Pancreas (tissue), 10 donors: ENCODE results near the gene FMNL2. TPM values are rescaled to one million over a fixed set of nuclear protein-coding genes. Genes with fewer than 3 reads are reported as not detected.
"Not testable (repeated sequence)": the region's sequence is repeated elsewhere in the genome, so short reads cannot be mapped to it uniquely, and the experiment has no call there.

Experiments
- ATAC-seq, 4 donors: fragments of 200-7000 bp; cut with Tn5 transposase; one replicate each; pipeline versions ENCODE4 v1.8.0 to v1.9.1; 2020; ENCODE audit warnings: mild to moderate bottlenecking in 4 of 4, moderate library complexity in 4 of 4
- DNase-seq, 6 donors: peaks; one replicate each; pipeline ENCODE4 v3.0.0-alpha.2; 2020
- FAIRE-seq: peaks from 2 replicates; lab custom pipeline; 2012; peaks lifted over from hg19 to GRCh38; lab: Jason Lieb, UNC
- H3K27ac ChIP-seq, 4 donors: fragments of 200-600 bp; sonication (generic); 1 replicate in 3 of 4; 2 replicates in 1 of 4; pipeline versions ENCODE4 v1.5.0 to v1.8.0; 2020
- H3K27me3 ChIP-seq, 4 donors: fragments of 200-600 bp; one replicate each; pipeline ENCODE4 v1.8.0; 2021
- H3K36me3 ChIP-seq, 3 donors: fragments of 200-600 bp; sonication (generic) in 1 of 3; one replicate each; pipeline versions ENCODE4 v1.5.0 to v1.8.0; 2020 to 2021
- H3K4me1 ChIP-seq, 3 donors: fragments of 200-600 bp; one replicate each; pipeline ENCODE4 v1.8.0; 2021
- H3K4me3 ChIP-seq, 4 donors: fragments of 200-600 bp; sonication (generic) in 2 of 4; one replicate each; pipeline versions ENCODE4 v1.5.0 to v1.8.0; 2020 to 2021
- H3K9me3 ChIP-seq, 4 donors: fragments of 200-600 bp; one replicate each; pipeline ENCODE4 v1.8.0; 2021
- CTCF ChIP-seq, 4 donors: fragments of 200-600 bp; sonication (generic) in 3 of 4; IDR thresholded peaks; one replicate each; pipeline versions ENCODE4 v1.5.0 to v1.8.0; 2021; ENCODE audit warnings: antibody characterized with exemption in 4 of 4
- WGBS, 2 donors: extraction: QIAGEN DNeasy Blood & Tissue Kit; methylation state at CpG; one replicate each; pipeline ENCODE4 v1.1.7; 2013; 5-methylcytosine and 5-hydroxymethylcytosine counted together
- intact Hi-C, 3 donors: fragments of 100-400 bp; cut with DNase I; formaldehyde crosslinking; loops; one replicate each; pipeline versions ENCODE4 v1.11.1 to v1.14.2; 2022
- polyA plus RNA-seq, 2 donors: library from polyadenylated mRNA; stranded (reverse); fragments of 200-250 nt; gene quantifications; one replicate each; pipeline ENCODE4 v1.2.3, GENCODE V29; 2013
- total RNA-seq, 6 donors: library from RNA; stranded (reverse); fragmentation: NEBNext Ultra II Directional in 4 of 6; extraction: Animal tissue kit (Norgen Biotek cat#: 25700) in 4 of 6; gene quantifications; one replicate each; pipeline versions ENCODE4 v1.2.1 to v1.2.4, GENCODE V29; 2021 to 2023
- donor health status: healthy with polysubstance abuse.
- donor health status: DM: no; HTN: no; CAD: no; lungs with moderate emphysema.
- donor health status: DM: no; HTN: no; CAD: no.
- donor health status: control.
- donor health status: control.
- donor health status: Bipolar disorder and iron deficiency.
- donor health status: DM: yes; HTN: yes; CAD: no.
- donor health status: DM: no; HTN: no; CAD: no.
- donor health status: DM: no; HTN: no; CAD: no.
- donor health status: DM: yes; HTN: yes; CAD: no.

The FMNL2 gene
- total and polyA plus RNA-seq, 8 donors = 7.5 to 22.3 (median 11.3) TPM

GRCh38 chr2:152383702-152384101 lies 48.7 kb downstream of the FMNL2 start:
- no peak for FAIRE-seq

GRCh38 chr2:152384992-152385391 lies 50.0 kb downstream of the FMNL2 start:
- H3K27me3 ChIP-seq = no peaks in the 10 kb centered on the region
- ATAC-seq = no peak
- no peak overlapping the region for H3K4me3 ChIP-seq
- no peak for FAIRE-seq
- no peak overlapping the region for H3K27ac ChIP-seq
- H3K4me1 ChIP-seq = no peaks in the 10 kb centered on the region
- H3K9me3 ChIP-seq = no peaks in the 10 kb centered on the region
- intact Hi-C loops = no loop called here
- TF ChIP-seq CTCF (IDR thresholded peaks at IDR 0.05) = no peak
- no peak for DNase-seq
- H3K36me3 ChIP-seq = no peaks in the 10 kb centered on the region
- WGBS, 2 donors = 87 to 95% methylated on average over 3 of the region's 3 CpGs

More at GRCh38 chr2:152383702-152384101, 48.7 kb downstream of the FMNL2 start:
- H3K9me3 ChIP-seq = no peaks in the 10 kb centered on the region
- no peaks in the 10 kb centered on the region for H3K27me3 ChIP-seq
- H3K36me3 ChIP-seq = no peaks in the 10 kb centered on the region
- DNase-seq (no peak), ATAC-seq (no peak)
- no peak for TF ChIP-seq CTCF (IDR thresholded peaks at IDR 0.05)
- H3K4me1 ChIP-seq = no peaks in the 10 kb centered on the region
- H3K27ac ChIP-seq = no peak overlapping the region
- intact Hi-C loops = no loop called here
- no peak overlapping the region for H3K4me3 ChIP-seq

GRCh38 chr2:152385650-152386049 lies 50.7 kb downstream of the FMNL2 start:
- intact Hi-C loops = no loop called here
- no peak for TF ChIP-seq CTCF (IDR thresholded peaks at IDR 0.05)
- Histone ChIP-seq H3K27ac (no peak overlapping the region), H3K9me3 (no peaks in the 10 kb centered on the region), H3K4me3 (no peak overlapping the region), H3K36me3 (no peaks in the 10 kb centered on the region), H3K4me1 (no peaks in the 10 kb centered on the region), H3K27me3 (no peaks in the 10 kb centered on the region)
- ATAC-seq (no peak), FAIRE-seq (no peak), DNase-seq (no peak)

GRCh38 chr2:152386266-152386665 lies 51.3 kb downstream of the FMNL2 start:
- DNase-seq (no peak), ATAC-seq (no peak), FAIRE-seq (no peak)
- H3K9me3 ChIP-seq = no peaks in the 10 kb centered on the region
- H3K27ac ChIP-seq = no peak overlapping the region
- H3K4me3 ChIP-seq = no peak overlapping the region
- 86 to 87% methylated on average over 1 of the region's 1 CpG for WGBS, 2 donors
- H3K4me1 ChIP-seq = no peaks in the 10 kb centered on the region
- no peaks in the 10 kb centered on the region for H3K27me3 ChIP-seq
- no peaks in the 10 kb centered on the region for H3K36me3 ChIP-seq
- TF ChIP-seq CTCF (IDR thresholded peaks at IDR 0.05) = no peak
- intact Hi-C loops = no loop called here

- DNase-seq = no peak
These were observed 52.1 kb downstream of the FMNL2 start for GRCh38 chr2:152387041-152387440.

GRCh38 chr2:152388269-152388668 lies 53.3 kb downstream of the FMNL2 start:
- H3K36me3 ChIP-seq, H3K27me3 ChIP-seq, H3K9me3 ChIP-seq, H3K27ac ChIP-seq, intact Hi-C loops, H3K4me3 ChIP-seq, FAIRE-seq, H3K4me1 ChIP-seq, DNase-seq: not testable (repeated sequence)
- 92 to 97% methylated on average over 9 of the region's 9 CpGs for WGBS, 2 donors
- peak in 1 of 4 donors; percentile 28 for ATAC-seq

More at GRCh38 chr2:152387041-152387440, 52.1 kb downstream of the FMNL2 start:
- 61 to 67% methylated on average over 1 of the region's 1 CpG for WGBS, 2 donors
- ATAC-seq (peak in 1 of 4 donors; percentile 27), FAIRE-seq (no peak)
- no peak for TF ChIP-seq CTCF (IDR thresholded peaks at IDR 0.05)
- no peaks in the 10 kb centered on the region for H3K4me1 ChIP-seq
- no peaks in the 10 kb centered on the region for H3K36me3 ChIP-seq
- H3K27ac ChIP-seq = no peak overlapping the region
- H3K4me3 ChIP-seq = no peak overlapping the region
- H3K9me3 ChIP-seq = no peaks in the 10 kb centered on the region
- intact Hi-C loops = no loop called here
- no peaks in the 10 kb centered on the region for H3K27me3 ChIP-seq
